OCI-LY3 (cell line): ENCODE results near the gene RELB.

Experiments
- H2AFZ ChIP-seq: fragments of 200-600, 300-600 bp; shearing (Covaris generic); 2 replicates; pipeline ENCODE4 v1.6.0; 2014; ENCODE audit warnings: antibody characterized with exemption, low read depth, low read length
- H3K27ac ChIP-seq: fragments of 200-600, 300-600 bp; sonication (generic); 2 replicates; pipeline ENCODE4 v1.5.1; 2014; ENCODE audit warnings: mild to moderate bottlenecking, low read length, moderate library complexity, mixed read lengths
- H3K27me3 ChIP-seq: fragments of 200-600, 300-600 bp; sonication (generic); 2 replicates; pipeline ENCODE4 v1.6.1; 2014; ENCODE audit warnings: low read depth, low read length, mixed read lengths
- H3K36me3 ChIP-seq: fragments of 200-600, 300-600 bp; sonication (generic); replicated peaks from 2 replicates; pipeline ENCODE3; 2014; ENCODE audit warnings: low read depth, low read length, mixed read lengths
- H3K4me1 ChIP-seq: fragments of 300-600, 200-600 bp; sonication (generic); 2 replicates; pipeline ENCODE4 v1.6.1; 2014; ENCODE audit warnings: low read length, mixed read lengths
- H3K4me2 ChIP-seq: fragments of 200-600, 300-600 bp; sonication (generic); 2 replicates; pipeline ENCODE4 v1.6.1; 2014; ENCODE audit warnings: low read length, mixed read lengths
- H3K4me3 ChIP-seq: fragments of 300-600, 200-600 bp; sonication (generic); 2 replicates; pipeline ENCODE4 v1.5.1; 2014; ENCODE audit warnings: antibody characterized with exemption, mild to moderate bottlenecking, low read length, moderate library complexity
- H3K79me2 ChIP-seq: fragments of 300-600, 200-600 bp; shearing (Covaris generic); 2 replicates; pipeline ENCODE4 v1.6.1; 2014; ENCODE audit warnings: mild to moderate bottlenecking, low read length, mixed read lengths
- H3K9ac ChIP-seq: fragments of 300-600, 200-600 bp; shearing (Covaris generic); 2 replicates; pipeline ENCODE4 v1.6.0; 2014; ENCODE audit warnings: mild to moderate bottlenecking, low read length, moderate library complexity
- H3K9me3 ChIP-seq: fragments of 200-600, 300-600 bp; shearing (Covaris generic); 2 replicates; pipeline ENCODE4 v1.6.1; 2014; ENCODE audit warnings: low read length, mixed read lengths; ENCODE audit not compliant: insufficient read depth
- H4K20me1 ChIP-seq: fragments of 200-600, 300-600 bp; sonication (generic); 2 replicates; pipeline ENCODE4 v1.6.1; 2016; ENCODE audit warnings: low read length, mixed read lengths; ENCODE audit not compliant: insufficient read depth
- EZH2phosphoT487 ChIP-seq: fragments of 200-600 bp; shearing (Covaris generic); IDR thresholded peaks from 2 replicates; pipeline ENCODE4 v1.6.1; 2018; ENCODE audit warnings: antibody characterized with exemption, mixed run types, low read depth
- TF ChIP-seq, protein P1 (sequence below): fragments of 200-600, 300-600 bp; sonication (generic); IDR thresholded peaks from 2 replicates; pipeline ENCODE4 v1.5.1; 2014; ENCODE audit warnings: antibody characterized with exemption, low read length, low read depth

RELB gene

GRCh38 chr19:45005787-45006186, 4.5 kb downstream of the RELB start:
- peaks cover 47% of the 10 kb centered on the region for H3K36me3 ChIP-seq
- no peak overlapping the region for H3K9ac ChIP-seq
- no peak overlapping the region for H3K27ac ChIP-seq
- TF ChIP-seq EZH2phosphoT487, result no peak
- TF ChIP-seq, protein P1, sequence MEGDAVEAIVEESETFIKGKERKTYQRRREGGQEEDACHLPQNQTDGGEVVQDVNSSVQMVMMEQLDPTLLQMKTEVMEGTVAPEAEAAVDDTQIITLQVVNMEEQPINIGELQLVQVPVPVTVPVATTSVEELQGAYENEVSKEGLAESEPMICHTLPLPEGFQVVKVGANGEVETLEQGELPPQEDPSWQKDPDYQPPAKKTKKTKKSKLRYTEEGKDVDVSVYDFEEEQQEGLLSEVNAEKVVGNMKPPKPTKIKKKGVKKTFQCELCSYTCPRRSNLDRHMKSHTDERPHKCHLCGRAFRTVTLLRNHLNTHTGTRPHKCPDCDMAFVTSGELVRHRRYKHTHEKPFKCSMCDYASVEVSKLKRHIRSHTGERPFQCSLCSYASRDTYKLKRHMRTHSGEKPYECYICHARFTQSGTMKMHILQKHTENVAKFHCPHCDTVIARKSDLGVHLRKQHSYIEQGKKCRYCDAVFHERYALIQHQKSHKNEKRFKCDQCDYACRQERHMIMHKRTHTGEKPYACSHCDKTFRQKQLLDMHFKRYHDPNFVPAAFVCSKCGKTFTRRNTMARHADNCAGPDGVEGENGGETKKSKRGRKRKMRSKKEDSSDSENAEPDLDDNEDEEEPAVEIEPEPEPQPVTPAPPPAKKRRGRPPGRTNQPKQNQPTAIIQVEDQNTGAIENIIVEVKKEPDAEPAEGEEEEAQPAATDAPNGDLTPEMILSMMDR, result no peak
- no peak overlapping the region for H2AFZ ChIP-seq
- H3K27me3 ChIP-seq, result no peaks in the 10 kb centered on the region
- peaks cover 55% of the 10 kb centered on the region for H3K79me2 ChIP-seq
- no peaks in the 10 kb centered on the region for H3K9me3 ChIP-seq
- H3K4me1 ChIP-seq, result peaks cover 13% of the 10 kb centered on the region
- no peak overlapping the region for H3K4me2 ChIP-seq
- H3K4me3 ChIP-seq, result no peak overlapping the region
- H4K20me1 ChIP-seq, result peaks cover 18% of the 10 kb centered on the region

- Histone ChIP-seq H3K27ac (no peak overlapping the region), H3K79me2 (peaks cover 41% of the 10 kb centered on the region), H3K9ac (no peak overlapping the region), H3K4me3 (no peak overlapping the region), H3K27me3 (no peaks in the 10 kb centered on the region), H4K20me1 (peaks cover 6% of the 10 kb centered on the region), H3K4me1 (peaks cover 5% of the 10 kb centered on the region), H2AFZ (no peak overlapping the region), H3K36me3 (peaks cover 46% of the 10 kb centered on the region), H3K9me3 (no peaks in the 10 kb centered on the region), H3K4me2 (no peak overlapping the region)
- no peak for TF ChIP-seq EZH2phosphoT487
- TF ChIP-seq, protein P1, result no peak
Observed at GRCh38 chr19:45008552-45008951, 7.3 kb downstream of the RELB start.

- Histone ChIP-seq H3K79me2 (peaks cover 30% of the 10 kb centered on the region), H3K27ac (no peak overlapping the region), H3K4me2 (no peak overlapping the region), H3K9me3 (no peaks in the 10 kb centered on the region), H3K36me3 (peaks cover 49% of the 10 kb centered on the region), H4K20me1 (peaks cover 5% of the 10 kb centered on the region; the same call in 1 of the 2 replicates), H3K4me3 (no peak overlapping the region), H2AFZ (no peak overlapping the region), H3K9ac (no peak overlapping the region), H3K4me1 (peaks cover 5% of the 10 kb centered on the region), H3K27me3 (no peaks in the 10 kb centered on the region)
- TF ChIP-seq, protein P1, result no peak
- no peak for TF ChIP-seq EZH2phosphoT487
Observed at GRCh38 chr19:45009625-45010255, 8.5 kb downstream of the RELB start.

- Histone ChIP-seq H3K79me2 (peaks cover 29% of the 10 kb centered on the region), H3K4me2 (no peak overlapping the region), H3K9me3 (no peaks in the 10 kb centered on the region), H3K4me1 (peaks cover 8% of the 10 kb centered on the region), H2AFZ (no peak overlapping the region), H3K36me3 (peaks cover 50% of the 10 kb centered on the region), H3K4me3 (no peak overlapping the region), H4K20me1 (peaks cover 5% of the 10 kb centered on the region; the same call in 1 of the 2 replicates), H3K9ac (no peak overlapping the region), H3K27me3 (no peaks in the 10 kb centered on the region), H3K27ac (no peak overlapping the region)
- TF ChIP-seq, protein P1, result no peak
- TF ChIP-seq EZH2phosphoT487, result no peak
Observed at GRCh38 chr19:45010306-45010705, 9.0 kb downstream of the RELB start.
